Measurements from ENCODE around the gene UBE2E1.

Gene UBE2E1

DNA sequence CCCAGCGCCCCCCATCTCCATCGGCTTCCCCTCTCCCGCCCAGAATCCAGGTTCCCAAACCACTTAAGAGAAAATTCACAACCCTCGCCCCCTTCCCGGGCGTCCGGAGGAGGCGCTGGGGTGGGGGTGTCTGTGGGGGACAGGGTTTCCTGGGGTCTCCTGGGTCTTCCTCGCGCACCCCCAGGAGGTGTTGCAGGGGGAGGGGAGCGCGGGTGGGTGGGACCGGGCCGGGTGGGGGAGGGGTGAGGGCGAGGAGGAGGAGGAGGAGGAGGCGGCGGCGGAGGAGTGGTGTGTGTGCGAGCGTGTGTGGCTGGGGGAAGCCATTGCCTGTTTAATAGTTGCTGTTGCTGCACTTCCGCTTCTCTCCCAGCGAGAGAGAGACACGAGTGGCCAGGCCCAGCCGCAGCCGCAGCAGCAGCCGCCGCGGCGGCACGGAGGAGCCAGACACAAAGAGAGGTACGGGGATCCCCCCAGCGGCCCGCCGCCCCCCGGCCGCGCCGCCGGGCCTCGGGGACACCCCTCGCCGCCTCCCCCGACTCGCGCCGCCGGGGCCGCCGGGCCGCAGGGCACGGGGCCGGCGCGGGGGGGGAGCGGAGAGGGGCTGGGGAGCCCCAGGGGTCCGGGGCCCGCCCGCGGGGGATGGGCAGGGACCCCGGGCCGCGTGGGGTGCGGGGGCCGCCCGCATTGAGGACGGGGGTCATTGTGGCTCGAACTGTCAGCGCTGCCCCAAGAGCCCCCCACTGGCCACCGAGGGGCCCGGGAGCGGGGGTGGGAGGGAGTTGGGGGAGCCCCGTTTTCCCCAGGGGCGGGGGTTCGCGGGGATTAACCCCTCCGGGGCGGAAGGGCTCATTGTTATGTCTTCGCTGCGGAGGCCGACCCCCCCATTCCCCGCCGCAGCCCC lies at the start of gene UBE2E1:
Gene UBE2E1 (plus strand): TSS at position 323 of the 901 bp plus-strand sequence. CDS start 1,315 bp downstream, outside the sequence.
- peak; percentile 4 for DNase-seq

GRCh38 chr3:23756206-23756840 lies 49.4 kb upstream of the UBE2E1 start:
- no peak for DNase-seq

DNA sequence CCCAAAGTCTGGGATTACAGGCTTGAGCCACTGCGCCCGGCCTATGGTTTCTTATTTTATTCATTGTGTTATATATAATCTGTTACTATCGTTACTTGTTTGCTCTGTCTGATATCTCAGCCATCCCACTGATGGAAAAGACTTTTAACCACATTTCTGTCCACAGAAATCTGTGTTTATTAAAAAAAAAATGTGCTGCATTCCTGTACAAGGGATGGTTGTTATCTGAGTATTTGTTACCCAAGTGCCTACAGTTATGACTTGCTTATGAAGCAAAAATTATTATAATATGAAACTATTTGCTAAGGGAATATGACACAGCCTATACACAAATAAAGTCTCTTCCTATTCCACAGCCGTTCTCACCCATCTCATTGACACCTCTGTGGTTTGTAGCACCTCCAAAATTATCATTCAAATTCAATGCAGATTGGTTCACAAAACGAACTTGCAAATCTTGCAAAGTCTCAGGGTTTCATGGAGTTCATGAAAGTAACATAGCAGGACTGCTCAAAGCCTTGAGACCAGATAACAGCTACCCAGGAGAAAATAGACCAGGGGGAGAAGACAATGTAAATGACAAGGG lies 47.4 kb upstream of the UBE2E1 start:
- DNase-seq: no peak

- no peak for DNase-seq
Measured at GRCh38 chr3:23760325-23760724, 45.4 kb upstream of the UBE2E1 start.

DNA sequence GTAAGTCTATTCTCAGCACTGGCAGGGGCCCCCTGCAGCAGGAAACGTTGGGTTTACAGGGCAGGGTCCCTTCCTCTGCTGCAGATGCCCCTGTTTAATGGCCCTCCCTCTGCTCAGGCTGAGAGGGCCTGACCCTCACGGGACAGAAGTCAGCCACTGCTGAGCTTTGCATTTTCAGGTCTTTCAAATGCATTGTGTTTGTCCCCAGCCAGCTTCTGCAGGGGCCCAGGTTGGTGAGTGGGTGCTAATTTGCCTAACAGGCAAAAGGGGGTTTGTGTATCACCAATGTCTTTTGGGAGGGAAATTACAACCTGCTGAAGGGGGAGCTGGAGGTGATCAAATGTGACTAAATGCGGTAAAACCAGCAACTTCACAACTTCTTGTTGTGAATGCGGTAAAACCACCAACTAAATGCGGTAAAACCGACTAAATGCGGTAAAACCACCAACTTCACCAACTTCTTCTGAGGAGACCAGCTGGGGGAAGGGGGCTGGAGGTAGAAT lies 44.8 kb upstream of the UBE2E1 start:
- no peak for DNase-seq

- no peak for DNase-seq
Measured at GRCh38 chr3:23761440-23761896, 44.3 kb upstream of the UBE2E1 start.

DNA sequence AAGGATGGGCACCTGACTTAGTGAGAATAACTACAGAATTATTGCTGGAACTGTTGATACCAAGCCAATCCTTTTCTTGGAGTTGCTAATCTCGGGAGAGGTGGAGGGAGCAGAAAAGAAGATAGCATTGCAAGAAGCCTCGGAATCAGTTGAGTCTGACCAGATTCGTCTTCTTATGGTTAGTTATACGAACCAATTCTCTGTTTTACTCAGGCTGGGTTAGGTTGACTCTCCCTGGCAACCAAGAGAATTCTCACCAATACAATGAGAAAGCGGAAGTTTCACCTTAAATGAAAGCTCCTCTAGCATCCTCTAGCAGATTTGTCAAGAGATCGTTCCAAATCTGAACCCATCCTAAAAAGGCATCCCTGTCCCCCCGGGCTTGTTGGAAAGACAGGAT lies 43.5 kb upstream of the UBE2E1 start:
- no peak for DNase-seq

DNA sequence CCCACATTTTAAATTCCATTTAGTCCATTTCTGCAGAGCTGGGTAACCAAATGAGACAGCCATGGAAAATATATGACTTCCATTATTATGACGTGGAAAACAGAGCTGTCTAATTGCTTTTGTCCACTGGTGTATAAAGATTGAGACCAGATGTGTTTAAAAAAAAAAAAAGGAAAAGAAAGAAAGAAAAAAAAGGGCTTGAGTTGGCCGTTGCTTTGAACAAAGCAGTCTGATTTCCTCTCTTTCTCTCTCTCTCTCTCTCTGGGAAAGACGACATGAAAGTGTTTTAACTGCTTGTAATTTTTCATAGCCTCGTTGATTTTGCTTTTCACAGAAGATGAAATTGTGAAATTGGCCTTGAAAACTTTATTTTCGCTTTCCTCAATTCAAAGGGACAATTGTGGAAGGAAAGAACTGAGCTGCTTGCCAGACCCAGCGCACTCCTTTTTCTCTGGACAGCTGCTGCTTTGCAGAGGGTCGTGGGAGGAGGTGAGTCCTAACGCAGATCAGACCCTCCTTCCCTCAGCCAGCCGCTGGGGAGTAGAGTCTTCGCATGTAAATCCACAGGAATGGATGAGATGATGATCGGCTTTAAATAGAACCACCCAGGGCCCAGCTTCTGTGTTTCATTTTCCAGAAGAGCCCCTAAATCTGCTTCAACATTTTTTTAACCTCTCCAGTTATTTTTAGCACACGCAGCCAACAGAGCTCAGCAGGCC lies 42.8 kb upstream of the UBE2E1 start:
- DNase-seq: peak; percentile 60

DNA sequence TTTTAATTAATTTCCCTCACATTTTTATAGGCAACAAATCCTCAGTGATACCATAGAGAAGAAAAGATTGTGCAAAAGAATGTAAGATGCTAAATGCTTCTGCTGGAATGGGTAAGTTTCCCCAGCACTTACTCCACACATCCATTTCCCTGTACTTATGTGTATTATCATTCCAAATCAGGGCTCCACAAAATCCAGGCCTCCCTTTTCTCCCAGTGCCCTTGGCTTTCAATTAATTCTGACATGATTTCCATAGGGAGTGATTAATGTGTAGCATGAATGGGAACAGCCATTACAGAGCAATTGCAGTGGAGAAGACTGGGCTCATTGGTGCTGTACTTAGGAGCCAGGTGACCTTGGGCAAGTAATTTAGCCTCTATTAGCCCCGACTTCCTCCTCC lies 41.3 kb upstream of the UBE2E1 start:
- DNase-seq: no peak

DNA sequence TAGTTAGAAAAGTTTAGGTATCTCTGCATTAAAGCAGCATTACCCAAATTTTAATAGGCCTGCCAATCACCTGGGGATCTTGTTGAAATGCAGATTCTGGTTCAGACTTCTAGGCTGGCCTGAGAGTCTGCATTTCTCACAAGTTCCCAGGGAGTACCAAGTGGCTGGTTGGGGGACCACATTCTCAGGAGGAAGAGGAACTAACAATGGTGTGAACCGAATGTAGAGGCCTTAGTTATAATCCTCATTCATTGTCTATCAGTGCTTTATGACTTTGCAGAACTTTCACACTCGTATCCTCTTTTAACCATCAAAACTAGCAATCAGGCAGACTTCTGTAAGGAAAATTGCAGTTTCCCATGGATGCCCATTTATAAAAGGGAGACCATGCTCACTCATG lies 38.2 kb upstream of the UBE2E1 start:
- DNase-seq: no peak

- no peak for DNase-seq
Measured at GRCh38 chr3:23775254-23775909, 30.4 kb upstream of the UBE2E1 start.

- DNase-seq: no peak
Measured at GRCh38 chr3:23776352-23776891, 29.3 kb upstream of the UBE2E1 start.

- no peak for DNase-seq
Measured at GRCh38 chr3:23778446-23778845, 27.3 kb upstream of the UBE2E1 start.

DNA sequence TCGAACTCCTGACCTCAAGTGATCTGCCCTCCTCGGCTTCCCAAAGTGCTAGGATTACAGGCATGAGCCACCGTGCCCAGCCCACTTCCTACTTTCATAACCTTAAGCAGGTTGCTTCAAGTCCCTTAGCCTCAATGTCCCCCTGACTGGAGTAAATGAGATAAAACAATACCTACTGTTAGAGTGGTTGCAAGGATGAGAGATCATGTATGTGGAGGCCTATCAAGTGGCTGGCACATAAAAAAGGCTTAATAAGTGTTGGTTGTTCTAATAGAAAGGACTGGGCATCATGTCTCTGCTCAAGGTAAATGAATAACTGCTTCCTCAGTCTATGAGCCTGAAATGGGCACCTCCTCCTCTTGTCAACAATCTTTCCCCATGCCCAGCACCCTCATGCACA lies 25.9 kb upstream of the UBE2E1 start:
- no peak for DNase-seq

GRCh38 chr3:23781051-23781450 lies 24.7 kb upstream of the UBE2E1 start:
- no peak for DNase-seq

DNA sequence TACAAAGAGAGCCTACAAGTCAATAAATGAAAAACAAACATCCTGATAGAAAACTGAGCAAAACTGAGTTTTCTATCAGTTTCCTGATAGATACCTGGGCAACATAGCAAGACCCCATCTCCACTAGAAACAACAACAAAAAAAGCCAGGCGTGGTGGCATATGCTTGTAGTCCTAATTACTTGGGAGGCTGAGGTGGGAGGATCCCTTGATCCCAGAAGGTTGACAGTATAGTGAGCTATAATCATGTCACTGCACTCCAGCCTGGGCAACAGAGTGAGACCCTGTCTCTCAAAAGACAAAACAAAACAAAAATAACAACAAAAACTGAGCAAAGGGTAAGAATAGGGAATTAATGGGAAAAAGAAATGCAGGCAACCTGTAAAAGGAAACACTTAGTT lies 23.9 kb upstream of the UBE2E1 start:
- no peak for DNase-seq

DNA sequence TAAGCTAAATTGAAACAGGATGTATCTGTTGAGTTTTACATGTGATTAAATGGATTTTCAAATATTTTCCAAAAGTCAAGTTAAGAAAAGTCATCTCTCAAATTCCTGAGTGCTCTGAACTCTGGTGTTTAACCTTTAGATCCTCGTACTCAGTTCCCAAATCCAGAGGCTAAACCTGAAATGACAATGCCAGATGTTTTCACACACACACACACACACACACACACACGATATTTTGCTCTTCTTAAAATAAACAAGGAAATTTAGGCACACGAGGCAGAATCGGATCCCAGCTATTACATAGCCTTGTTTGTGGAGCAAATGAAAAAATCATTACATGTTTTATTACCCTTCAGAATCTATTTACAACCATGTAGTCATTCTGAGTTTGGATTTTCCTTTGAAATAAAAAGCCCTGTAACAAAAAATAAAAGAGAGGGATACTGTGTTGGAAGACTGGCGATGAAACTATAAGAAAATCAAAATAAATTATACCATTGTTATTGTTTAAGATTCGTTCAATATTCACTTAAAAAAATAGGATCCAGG lies 20.6 kb upstream of the UBE2E1 start:
- no peak for DNase-seq

DNA sequence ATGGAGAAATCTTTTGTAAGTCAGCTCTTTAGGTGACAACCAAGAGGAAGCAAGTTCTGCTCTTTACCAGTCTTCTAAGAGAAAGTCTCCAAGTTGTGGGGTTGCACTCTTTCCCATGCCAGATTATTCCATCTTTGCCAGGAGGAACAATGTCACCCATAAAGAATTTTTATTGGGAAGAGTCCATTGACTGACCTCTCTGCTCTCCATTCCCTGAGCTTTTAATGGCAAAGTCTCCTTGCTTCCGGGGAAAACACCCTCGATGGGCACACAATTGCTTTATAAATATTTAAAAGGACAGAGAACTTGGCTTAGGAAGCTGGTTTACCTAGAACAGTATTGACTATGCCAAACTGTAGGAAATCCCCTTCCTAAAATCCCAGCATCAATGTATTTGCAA lies 19.9 kb upstream of the UBE2E1 start:
- no peak for DNase-seq

DNA sequence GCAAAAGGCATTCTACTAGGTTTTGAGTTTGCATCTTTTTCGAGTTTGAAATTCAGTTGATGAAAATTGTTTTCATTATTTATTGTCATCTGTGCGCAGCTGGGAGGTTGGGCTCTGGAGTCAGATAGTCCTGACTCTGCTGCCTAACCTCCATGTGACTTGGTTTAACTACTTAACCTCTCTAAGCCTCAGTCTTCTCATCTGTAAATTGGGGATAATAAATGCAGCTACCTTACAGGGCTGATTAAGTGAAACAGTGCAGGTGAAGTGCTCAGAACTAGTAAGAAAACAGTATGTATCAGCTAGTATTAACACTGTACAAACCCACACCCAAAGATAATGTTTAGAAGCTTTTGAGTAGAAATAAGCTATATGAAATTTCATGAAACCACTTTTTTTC lies 14.1 kb upstream of the UBE2E1 start:
- DNase-seq: no peak

DNA sequence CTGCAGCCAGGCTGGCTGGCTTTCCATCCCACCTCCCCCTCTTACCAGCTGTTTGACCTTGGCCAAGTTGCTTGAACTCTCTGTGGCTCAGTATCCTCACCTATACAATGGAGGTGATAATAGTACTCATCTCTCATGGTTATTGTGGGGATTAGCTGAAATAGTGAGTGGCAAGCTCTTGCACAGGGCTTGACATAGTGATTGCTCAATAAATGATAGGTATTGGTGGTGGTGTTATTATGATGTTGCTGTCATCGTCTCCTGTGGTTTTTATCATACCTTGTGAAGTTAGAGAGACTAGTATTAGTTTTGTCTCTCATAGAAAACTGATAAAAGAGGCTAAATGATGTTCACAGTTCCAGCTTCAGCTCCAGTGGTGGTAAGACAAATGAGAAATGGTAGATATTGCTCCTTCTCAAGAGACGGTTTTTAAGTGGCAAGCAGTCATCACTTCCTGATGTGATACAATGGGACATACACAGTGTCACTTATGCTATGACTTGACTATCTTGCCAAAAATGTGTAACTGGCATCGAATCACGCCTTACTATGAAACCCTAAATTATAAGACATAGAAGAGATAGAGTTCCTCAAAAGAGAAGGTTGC lies 12.1 kb upstream of the UBE2E1 start:
- no peak for DNase-seq

- no peak for DNase-seq
Measured at GRCh38 chr3:23795096-23795495, 10.7 kb upstream of the UBE2E1 start.
